VCaP (cell line): ENCODE results near the gene PCDHGB7.
A peak's percentile ranks its signal among the peaks of the same experiment; 100 is the strongest.
"Not testable (repeated sequence)": the region's sequence is repeated elsewhere in the genome, so short reads cannot be mapped to it uniquely, and the experiment has no call there.

Experiments used
- H3K27ac ChIP-seq: fragments of 450-650 bp; 2 replicates; pipeline ENCODE4 v1.5.1; 2017
- CTCF ChIP-seq: fragments of 450-650 bp; conservative IDR thresholded peaks from 2 replicates; pipeline ENCODE4 v1.5.1; 2017; ENCODE audit warnings: mild to moderate bottlenecking, moderate library complexity

The PCDHGB7 gene

GRCh38 chr5:141417494-141418172 lies at the start of gene PCDHGB7:
Gene PCDHGB7, plus strand, starts transcription at chr5:141417677. Its CDS starts 183 bp downstream, at chr5:141417860.
- not testable (repeated sequence) for H3K27ac ChIP-seq
- TF ChIP-seq CTCF, result peak; percentile 50

- TF ChIP-seq CTCF, result no peak
- H3K27ac ChIP-seq, result no peak within 1 kb of the TSS
These were observed 47.3 kb upstream of the PCDHGB7 start, which contains the start of gene PCDHGB3 for GRCh38 chr5:141369994-141370848. Gene PCDHGB3, plus strand, starts transcription at chr5:141370242. Its CDS starts 153 bp downstream, at chr5:141370395.

GRCh38 chr5:141371572-141372475 lies 45.7 kb upstream of the PCDHGB7 start:
- no peak overlapping the region for H3K27ac ChIP-seq
- TF ChIP-seq CTCF, result no peak

GRCh38 chr5:141373673-141374317 lies 43.7 kb upstream of the PCDHGB7 start, which contains the start of gene PCDHGA6:
Gene PCDHGA6, plus strand, starts transcription at chr5:141373891. Its CDS starts 193 bp downstream, at chr5:141374084.
- H3K27ac ChIP-seq, result no peak within 1 kb of the TSS
- TF ChIP-seq CTCF, result no peak

GRCh38 chr5:141374627-141375026 lies 42.9 kb upstream of the PCDHGB7 start:
- no peak for TF ChIP-seq CTCF
- H3K27ac ChIP-seq, result no peak overlapping the region

GRCh38 chr5:141375444-141376155 lies 41.9 kb upstream of the PCDHGB7 start:
- not testable (repeated sequence) for H3K27ac ChIP-seq
